ENCODE data around the gene FAM3D.
"Not testable (repeated sequence)": the region's sequence is repeated elsewhere in the genome, so short reads cannot be mapped to it uniquely, and the experiment has no call there.

Gene FAM3D

GRCh38 chr3:58704745-58705144, 38.2 kb upstream of the FAM3D start:
- POLR2A ChIA-PET: no interaction called here
- CTCF ChIA-PET: no interaction called here
- H3K27ac ChIP-seq (ENCODE audit: extremely low read depth, low read depth, low read length): no peak overlapping the region
- H3K9me3 ChIP-seq (ENCODE audit: control insufficient read depth, insufficient read depth, low read depth, low read length): no peaks in the 10 kb centered on the region
- no peaks in the 10 kb centered on the region for H3K36me3 ChIP-seq (ENCODE audit: control insufficient read depth in 2 of 2, insufficient read depth in 1 of 2, low read length in 2 of 2)
- no peaks in the 10 kb centered on the region for H3K4me1 ChIP-seq (ENCODE audit: control insufficient read depth, insufficient read depth, low read length)
- no peak overlapping the region for H3K4me3 ChIP-seq (ENCODE audit: low read depth, low read length)
- TF ChIP-seq, protein P1, sequence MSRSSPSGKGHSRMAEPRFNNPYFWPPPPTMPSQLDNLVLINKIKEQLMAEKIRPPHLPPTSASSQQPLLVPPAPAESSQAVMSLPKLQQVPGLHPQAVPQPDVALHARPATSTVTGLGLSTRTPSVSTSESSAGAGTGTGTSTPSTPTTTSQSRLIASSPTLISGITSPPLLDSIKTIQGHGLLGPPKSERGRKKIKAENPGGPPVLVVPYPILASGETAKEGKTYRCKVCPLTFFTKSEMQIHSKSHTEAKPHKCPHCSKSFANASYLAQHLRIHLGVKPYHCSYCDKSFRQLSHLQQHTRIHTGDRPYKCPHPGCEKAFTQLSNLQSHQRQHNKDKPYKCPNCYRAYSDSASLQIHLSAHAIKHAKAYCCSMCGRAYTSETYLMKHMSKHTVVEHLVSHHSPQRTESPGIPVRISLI (tag by site-specific recombination; IDR thresholded peaks at IDR 0.05): no peak
- TF ChIP-seq ZNF169 (tag by site-specific recombination; IDR thresholded peaks at IDR 0.05): no peak
- no peak for TF ChIP-seq ZNF670 (tag by site-specific recombination; IDR thresholded peaks at IDR 0.05; ENCODE audit: low read depth)

GRCh38 chr3:58704304-58704703, 37.7 kb upstream of the FAM3D start:
- H3K36me3 ChIP-seq (ENCODE audit: control insufficient read depth in 2 of 2, insufficient read depth in 1 of 2, low read length in 2 of 2); POLR2A ChIA-PET; H3K9me3 ChIP-seq (ENCODE audit: control insufficient read depth, insufficient read depth, low read depth, low read length); H3K4me3 ChIP-seq (ENCODE audit: low read depth, low read length); CTCF ChIA-PET; H3K27ac ChIP-seq (ENCODE audit: extremely low read depth, low read depth, low read length); H3K4me1 ChIP-seq (ENCODE audit: control insufficient read depth, insufficient read depth, low read length): not testable (repeated sequence)

GRCh38 chr3:58698246-58698645, 31.7 kb upstream of the FAM3D start:
- no peak overlapping the region for H3K27ac ChIP-seq (ENCODE audit: extremely low read depth, low read depth, low read length)
- no peaks in the 10 kb centered on the region for H3K9me3 ChIP-seq (ENCODE audit: control insufficient read depth, insufficient read depth, low read depth, low read length)
- no peak for TF ChIP-seq ZNF138 (tag by site-specific recombination; IDR thresholded peaks at IDR 0.05; ENCODE audit: borderline replicate concordance)
- no peak for TF ChIP-seq ZBTB20 (tag by site-specific recombination; IDR thresholded peaks at IDR 0.05)
- TF ChIP-seq ZNF626 (tag by site-specific recombination; IDR thresholded peaks at IDR 0.05): no peak
- TF ChIP-seq ZNF510 (tag by site-specific recombination; IDR thresholded peaks at IDR 0.05; ENCODE audit: insufficient replicate concordance): no peak
- TF ChIP-seq, protein P2, sequence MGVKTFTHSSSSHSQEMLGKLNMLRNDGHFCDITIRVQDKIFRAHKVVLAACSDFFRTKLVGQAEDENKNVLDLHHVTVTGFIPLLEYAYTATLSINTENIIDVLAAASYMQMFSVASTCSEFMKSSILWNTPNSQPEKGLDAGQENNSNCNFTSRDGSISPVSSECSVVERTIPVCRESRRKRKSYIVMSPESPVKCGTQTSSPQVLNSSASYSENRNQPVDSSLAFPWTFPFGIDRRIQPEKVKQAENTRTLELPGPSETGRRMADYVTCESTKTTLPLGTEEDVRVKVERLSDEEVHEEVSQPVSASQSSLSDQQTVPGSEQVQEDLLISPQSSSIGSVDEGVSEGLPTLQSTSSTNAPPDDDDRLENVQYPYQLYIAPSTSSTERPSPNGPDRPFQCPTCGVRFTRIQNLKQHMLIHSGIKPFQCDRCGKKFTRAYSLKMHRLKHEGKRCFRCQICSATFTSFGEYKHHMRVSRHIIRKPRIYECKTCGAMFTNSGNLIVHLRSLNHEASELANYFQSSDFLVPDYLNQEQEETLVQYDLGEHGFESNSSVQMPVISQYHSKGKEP (tag by site-specific recombination; IDR thresholded peaks at IDR 0.05): no peak
- no peak for TF ChIP-seq ZNF837 (tag by site-specific recombination; IDR thresholded peaks at IDR 0.05)
- TF ChIP-seq, protein P3, sequence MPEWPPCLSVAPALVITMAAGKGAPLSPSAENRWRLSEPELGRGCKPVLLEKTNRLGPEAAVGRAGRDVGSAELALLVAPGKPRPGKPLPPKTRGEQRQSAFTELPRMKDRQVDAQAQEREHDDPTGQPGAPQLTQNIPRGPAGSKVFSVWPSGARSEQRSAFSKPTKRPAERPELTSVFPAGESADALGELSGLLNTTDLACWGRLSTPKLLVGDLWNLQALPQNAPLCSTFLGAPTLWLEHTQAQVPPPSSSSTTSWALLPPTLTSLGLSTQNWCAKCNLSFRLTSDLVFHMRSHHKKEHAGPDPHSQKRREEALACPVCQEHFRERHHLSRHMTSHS (tag by site-specific recombination; IDR thresholded peaks at IDR 0.05): no peak
- TF ChIP-seq ZNF747 (tag by site-specific recombination; IDR thresholded peaks at IDR 0.05): no peak
- no peak for TF ChIP-seq ZNF10 (tag by site-specific recombination; IDR thresholded peaks at IDR 0.05)
- TF ChIP-seq ZNF692 (tag by site-specific recombination; IDR thresholded peaks at IDR 0.05): no peak
- TF ChIP-seq ZNF654 (tag by site-specific recombination; IDR thresholded peaks at IDR 0.05; ENCODE audit: low read depth): no peak
- no peak for TF ChIP-seq ZNF548 (tag by site-specific recombination; IDR thresholded peaks at IDR 0.05)
- no peak for TF ChIP-seq ZNF23 (tag by site-specific recombination; IDR thresholded peaks at IDR 0.05; ENCODE audit: borderline replicate concordance)
- TF ChIP-seq ZNF585B (tag by site-specific recombination; IDR thresholded peaks at IDR 0.05): no peak
- H3K4me3 ChIP-seq (ENCODE audit: low read depth, low read length): no peak overlapping the region
- CTCF ChIA-PET: no interaction called here
- no peaks in the 10 kb centered on the region for H3K36me3 ChIP-seq (ENCODE audit: control insufficient read depth in 2 of 2, insufficient read depth in 1 of 2, low read length in 2 of 2)
- POLR2A ChIA-PET: no interaction called here
- no peaks in the 10 kb centered on the region for H3K4me1 ChIP-seq (ENCODE audit: control insufficient read depth, insufficient read depth, low read length)
